ENCODE measurements around the gene RALBP1. TPM values are rescaled to one million over a fixed set of nuclear protein-coding genes. Genes with fewer than 3 reads are reported as not detected.

Gene RALBP1
- total and polyA plus RNA-seq, 2 of the 8 experiments (the other 6 are each of a cell fraction or from before 2014, with no cell fraction given): 40.3 to 67.8 TPM

DNA sequence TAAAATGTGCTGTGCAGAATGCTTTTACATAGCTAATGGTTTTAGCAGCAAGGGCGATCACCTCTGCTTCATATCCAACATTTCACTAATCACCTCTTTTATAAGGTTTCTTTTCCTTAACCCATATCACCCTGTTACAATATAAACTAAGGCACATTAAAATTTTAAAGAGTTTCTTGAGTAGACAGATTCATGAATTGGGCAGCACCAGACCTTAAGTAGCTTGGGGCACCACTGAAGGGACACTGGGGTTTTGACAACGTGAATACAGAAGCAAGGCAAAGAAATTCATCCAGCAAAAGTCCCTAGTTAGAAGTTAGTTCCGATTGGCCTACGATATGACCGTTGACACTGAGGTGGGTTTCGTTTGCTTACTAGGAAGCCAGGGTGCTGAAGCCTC is 44.0 kb upstream of the RALBP1 start (continued):
- TF ChIP-seq ATF2 (IDR thresholded peaks at IDR 0.05; ENCODE audit: low read length): no peak
- TF ChIP-seq TAF7 (optimal IDR thresholded peaks at IDR 0.05; ENCODE audit: borderline replicate concordance, low read depth, low read length): no peak
- TF ChIP-seq SP1 (IDR thresholded peaks at IDR 0.05; ENCODE audit: low read depth, low read length): no peak
- no peak for TF ChIP-seq KDM1A (IDR thresholded peaks at IDR 0.05; ENCODE audit: borderline replicate concordance, low read length)

Data from H1 (cell line).